Neural cell (in vitro differentiated cells): ENCODE measurements around the gene PIK3AP1. TPM values are rescaled to one million over a fixed set of nuclear protein-coding genes. Genes with fewer than 3 reads are reported as not detected.

Experiments used
- H2AFZ ChIP-seq: fragments of 200-600, 300-800 bp; sonication (generic), shearing (Covaris generic); 2 replicates; pipeline ENCODE4 v1.6.0; 2014; ENCODE audit warnings: low read depth, mild to moderate bottlenecking, antibody characterized with exemption, low read length, moderate library complexity
- H3F3A ChIP-seq: fragments of 200-600 bp; shearing (Covaris generic); 2 replicates; pipeline ENCODE4 v1.6.1; 2016; ENCODE audit warnings: mild to moderate bottlenecking, moderate library complexity, mixed read lengths, antibody characterized with exemption, low read length; ENCODE audit not compliant: insufficient read depth, poor library complexity, severe bottlenecking
- H3K27ac ChIP-seq: fragments of 200-600, 300-800 bp; sonication (generic), shearing (Covaris generic); 2 replicates; pipeline ENCODE4 v1.5.1; 2014; ENCODE audit warnings: mild to moderate bottlenecking, low read length, moderate library complexity
- H3K27me3 ChIP-seq: fragments of 300-800, 200-600 bp; sonication (generic), shearing (Covaris generic); 2 replicates; pipeline ENCODE4 v1.6.0; 2014; ENCODE audit warnings: mild to moderate bottlenecking, low read depth, low read length, moderate library complexity; ENCODE audit not compliant: insufficient read depth
- H3K36me3 ChIP-seq: fragments of 300-800, 200-600 bp; sonication (generic), shearing (Covaris generic); 2 replicates; pipeline ENCODE4 v1.5.1; 2014; ENCODE audit warnings: mild to moderate bottlenecking, antibody characterized with exemption, low read length, moderate library complexity; ENCODE audit not compliant: insufficient read depth
- H3K4me2 ChIP-seq: fragments of 300-800, 200-600 bp; sonication (generic), shearing (Covaris generic); 2 replicates; pipeline ENCODE4 v1.6.0; 2014; ENCODE audit warnings: mild to moderate bottlenecking, low read length
- H3K4me3 ChIP-seq: fragments of 300-800, 200-600 bp; sonication (generic), shearing (Covaris generic); 2 replicates; pipeline ENCODE4 v1.5.1; 2014; ENCODE audit warnings: mild to moderate bottlenecking, low read length, moderate library complexity
- H3K79me2 ChIP-seq: fragments of 200-600 bp; shearing (Covaris generic); replicated peaks from 2 replicates; pipeline ENCODE4 v1.6.0; 2014; ENCODE audit warnings: mild to moderate bottlenecking, low read length, moderate library complexity; ENCODE audit not compliant: insufficient read depth
- H3K9ac ChIP-seq: fragments of 300-800, 200-600 bp; sonication (generic), shearing (Covaris generic); 2 replicates; pipeline ENCODE4 v1.6.1; 2016; ENCODE audit warnings: mild to moderate bottlenecking, low read length, mixed read lengths
- H3K9me2 ChIP-seq: fragments of 200-600 bp; shearing (Covaris generic); 2 replicates; pipeline ENCODE4 v1.6.1; 2016; ENCODE audit warnings: mild to moderate bottlenecking, low read length, mixed read lengths; ENCODE audit not compliant: insufficient read depth
- H3K9me3 ChIP-seq: fragments of 200-600, 300-800 bp; sonication (generic), shearing (Covaris generic); 2 replicates; pipeline ENCODE4 v1.6.1; 2016; ENCODE audit warnings: mild to moderate bottlenecking, mixed run types, low read length, moderate library complexity, mixed read lengths
- H4K20me1 ChIP-seq: fragments of 200-600 bp; shearing (Covaris generic); 2 replicates; pipeline ENCODE4 v1.6.1; 2016; ENCODE audit warnings: mild to moderate bottlenecking, mixed run types; ENCODE audit not compliant: insufficient read depth
- EP300 ChIP-seq: fragments of 450-650 bp; conservative IDR thresholded peaks from 2 replicates; pipeline ENCODE4 v1.6.1; 2014; ENCODE audit warnings: antibody characterized with exemption, mild to moderate bottlenecking, moderate library complexity; ENCODE audit not compliant: poor library complexity, severe bottlenecking
- EZH2 ChIP-seq: fragments of 200-600, 300-800 bp; shearing (Covaris generic), sonication (generic); IDR thresholded peaks from 2 replicates; pipeline ENCODE4 v1.6.1; 2014; ENCODE audit warnings: antibody characterized with exemption, low read length, borderline replicate concordance, mild to moderate bottlenecking; ENCODE audit not compliant: insufficient read depth, poor library complexity, severe bottlenecking
- MXI1 ChIP-seq: fragments of 450-650 bp; conservative IDR thresholded peaks from 2 replicates; pipeline ENCODE4 v1.6.1; 2014; ENCODE audit warnings: antibody characterized with exemption, mild to moderate bottlenecking; ENCODE audit not compliant: poor library complexity, severe bottlenecking
- POLR2AphosphoS5 ChIP-seq: IDR thresholded peaks from 2 replicates; pipeline ENCODE4 v1.6.1; 2012
- RAD21 ChIP-seq: fragments of 450-650 bp; conservative IDR thresholded peaks from 2 replicates; pipeline ENCODE4 v1.6.1; 2014; ENCODE audit warnings: antibody characterized with exemption, mild to moderate bottlenecking, moderate library complexity
- SMC3 ChIP-seq: fragments of 450-650 bp; conservative IDR thresholded peaks from 2 replicates; pipeline ENCODE4 v1.6.1; 2014; ENCODE audit warnings: antibody characterized with exemption, mild to moderate bottlenecking, moderate library complexity; ENCODE audit not compliant: poor library complexity
- TAF1 ChIP-seq: IDR thresholded peaks from 2 replicates; pipeline ENCODE4 v1.6.1; 2012; ENCODE audit warnings: low read depth
- polyA plus RNA-seq: library from polyadenylated mRNA; depleted of rRNA; stranded (reverse); fragments of >200 nt; gene quantifications from 2 replicates; pipeline ENCODE4 v1.2.3, GENCODE V29; 2014
- TF ChIP-seq, protein P1 (sequence below): fragments of 450-650 bp; IDR thresholded peaks from 2 replicates; pipeline ENCODE4 v1.5.1; 2014; ENCODE audit warnings: antibody characterized with exemption, mild to moderate bottlenecking, moderate library complexity; ENCODE audit not compliant: poor library complexity, severe bottlenecking
- TF ChIP-seq, protein P2 (sequence below): IDR thresholded peaks from 2 replicates; pipeline ENCODE4 v1.6.1; 2012; ENCODE audit warnings: borderline replicate concordance

PIK3AP1 gene
- polyA plus RNA-seq, 1 donor from 2014 or later: 0.05 TPM

DNA sequence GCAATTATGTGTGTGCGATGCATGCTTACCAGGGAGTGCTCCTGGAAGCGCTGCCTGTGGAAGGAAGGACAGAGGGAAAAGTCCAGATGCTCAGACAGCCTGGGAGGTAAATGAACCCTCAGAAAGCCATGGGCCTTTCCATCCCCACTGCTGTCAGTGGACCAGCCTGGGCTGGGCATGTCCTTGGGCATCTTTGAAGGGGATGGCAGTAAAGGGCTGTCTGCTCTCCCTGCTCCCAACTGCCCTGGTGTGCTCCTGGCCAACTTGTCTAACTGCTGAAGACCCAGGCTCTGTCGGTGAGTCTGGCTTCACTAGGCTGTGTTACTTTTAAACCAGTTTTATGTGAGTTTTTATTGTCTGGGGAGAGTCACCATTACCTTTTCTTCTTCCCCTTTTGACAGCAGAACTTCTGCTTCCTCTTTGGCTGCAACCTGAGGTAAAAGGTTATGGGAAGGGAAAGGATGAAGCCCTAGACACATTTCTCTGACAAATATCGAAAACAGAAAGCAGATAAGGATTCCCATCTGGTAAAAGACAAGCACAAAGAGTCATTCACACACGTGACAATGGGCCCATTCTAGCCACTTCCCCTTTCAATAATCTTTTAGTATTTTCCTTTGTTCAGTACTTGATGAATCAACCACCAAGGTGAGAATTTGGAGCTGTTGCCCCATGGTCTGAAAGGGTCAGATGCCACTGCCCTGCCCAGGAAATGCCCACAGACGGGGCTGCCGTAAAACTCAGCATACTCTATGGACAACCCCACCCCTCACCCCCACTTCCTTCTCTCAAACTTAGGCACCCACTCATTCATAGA is 27.6 kb upstream of the PIK3AP1 start:
- Histone ChIP-seq H4K20me1 (no peaks in the 10 kb centered on the region), H3K4me3 (no peak overlapping the region), H3K79me2 (no peaks in the 10 kb centered on the region), H3K9me2 (no peaks in the 10 kb centered on the region), H3K36me3 (no peaks in the 10 kb centered on the region), H3K27me3 (no peaks in the 10 kb centered on the region), H3F3A (no peaks in the 10 kb centered on the region), H3K27ac (no peak overlapping the region), H3K4me2 (no peak overlapping the region), H3K9me3 (no peaks in the 10 kb centered on the region), H2AFZ (no peak overlapping the region), H3K9ac (no peak overlapping the region)
- TF ChIP-seq SMC3: no peak
- no peak for TF ChIP-seq MXI1
- TF ChIP-seq, protein P1, sequence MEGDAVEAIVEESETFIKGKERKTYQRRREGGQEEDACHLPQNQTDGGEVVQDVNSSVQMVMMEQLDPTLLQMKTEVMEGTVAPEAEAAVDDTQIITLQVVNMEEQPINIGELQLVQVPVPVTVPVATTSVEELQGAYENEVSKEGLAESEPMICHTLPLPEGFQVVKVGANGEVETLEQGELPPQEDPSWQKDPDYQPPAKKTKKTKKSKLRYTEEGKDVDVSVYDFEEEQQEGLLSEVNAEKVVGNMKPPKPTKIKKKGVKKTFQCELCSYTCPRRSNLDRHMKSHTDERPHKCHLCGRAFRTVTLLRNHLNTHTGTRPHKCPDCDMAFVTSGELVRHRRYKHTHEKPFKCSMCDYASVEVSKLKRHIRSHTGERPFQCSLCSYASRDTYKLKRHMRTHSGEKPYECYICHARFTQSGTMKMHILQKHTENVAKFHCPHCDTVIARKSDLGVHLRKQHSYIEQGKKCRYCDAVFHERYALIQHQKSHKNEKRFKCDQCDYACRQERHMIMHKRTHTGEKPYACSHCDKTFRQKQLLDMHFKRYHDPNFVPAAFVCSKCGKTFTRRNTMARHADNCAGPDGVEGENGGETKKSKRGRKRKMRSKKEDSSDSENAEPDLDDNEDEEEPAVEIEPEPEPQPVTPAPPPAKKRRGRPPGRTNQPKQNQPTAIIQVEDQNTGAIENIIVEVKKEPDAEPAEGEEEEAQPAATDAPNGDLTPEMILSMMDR: no peak
- TF ChIP-seq EP300: no peak
- TF ChIP-seq POLR2AphosphoS5: no peak
- no peak for TF ChIP-seq RAD21
- TF ChIP-seq EZH2: no peak
- TF ChIP-seq, protein P2, sequence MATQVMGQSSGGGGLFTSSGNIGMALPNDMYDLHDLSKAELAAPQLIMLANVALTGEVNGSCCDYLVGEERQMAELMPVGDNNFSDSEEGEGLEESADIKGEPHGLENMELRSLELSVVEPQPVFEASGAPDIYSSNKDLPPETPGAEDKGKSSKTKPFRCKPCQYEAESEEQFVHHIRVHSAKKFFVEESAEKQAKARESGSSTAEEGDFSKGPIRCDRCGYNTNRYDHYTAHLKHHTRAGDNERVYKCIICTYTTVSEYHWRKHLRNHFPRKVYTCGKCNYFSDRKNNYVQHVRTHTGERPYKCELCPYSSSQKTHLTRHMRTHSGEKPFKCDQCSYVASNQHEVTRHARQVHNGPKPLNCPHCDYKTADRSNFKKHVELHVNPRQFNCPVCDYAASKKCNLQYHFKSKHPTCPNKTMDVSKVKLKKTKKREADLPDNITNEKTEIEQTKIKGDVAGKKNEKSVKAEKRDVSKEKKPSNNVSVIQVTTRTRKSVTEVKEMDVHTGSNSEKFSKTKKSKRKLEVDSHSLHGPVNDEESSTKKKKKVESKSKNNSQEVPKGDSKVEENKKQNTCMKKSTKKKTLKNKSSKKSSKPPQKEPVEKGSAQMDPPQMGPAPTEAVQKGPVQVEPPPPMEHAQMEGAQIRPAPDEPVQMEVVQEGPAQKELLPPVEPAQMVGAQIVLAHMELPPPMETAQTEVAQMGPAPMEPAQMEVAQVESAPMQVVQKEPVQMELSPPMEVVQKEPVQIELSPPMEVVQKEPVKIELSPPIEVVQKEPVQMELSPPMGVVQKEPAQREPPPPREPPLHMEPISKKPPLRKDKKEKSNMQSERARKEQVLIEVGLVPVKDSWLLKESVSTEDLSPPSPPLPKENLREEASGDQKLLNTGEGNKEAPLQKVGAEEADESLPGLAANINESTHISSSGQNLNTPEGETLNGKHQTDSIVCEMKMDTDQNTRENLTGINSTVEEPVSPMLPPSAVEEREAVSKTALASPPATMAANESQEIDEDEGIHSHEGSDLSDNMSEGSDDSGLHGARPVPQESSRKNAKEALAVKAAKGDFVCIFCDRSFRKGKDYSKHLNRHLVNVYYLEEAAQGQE: no peak
- TF ChIP-seq TAF1: no peak

DNA sequence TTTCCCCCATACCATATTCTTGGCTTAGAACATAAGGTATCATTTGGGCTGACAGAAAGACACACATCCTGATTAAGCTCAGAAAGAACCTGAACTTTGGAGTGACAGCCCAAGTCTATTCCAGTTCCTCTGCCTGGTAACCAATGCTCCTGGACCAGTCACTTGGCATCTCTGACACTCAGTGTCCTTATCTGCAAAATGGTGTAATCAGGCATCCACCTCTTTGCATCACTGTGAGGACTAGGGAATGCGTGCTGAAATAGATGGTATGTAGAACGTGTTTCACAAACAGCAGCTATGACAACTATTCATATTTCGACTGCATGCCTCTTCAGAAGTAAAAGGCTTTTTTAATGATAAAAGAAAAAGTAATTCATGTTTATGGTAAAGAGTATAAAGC is 26.2 kb upstream of the PIK3AP1 start:
- Histone ChIP-seq H3K9ac (no peak overlapping the region), H3K27ac (no peak overlapping the region), H3K4me2 (no peak overlapping the region), H3K4me3 (no peak overlapping the region), H4K20me1 (no peaks in the 10 kb centered on the region), H3K79me2 (no peaks in the 10 kb centered on the region), H3K9me3 (no peaks in the 10 kb centered on the region), H2AFZ (no peak overlapping the region), H3K27me3 (no peaks in the 10 kb centered on the region), H3K9me2 (no peaks in the 10 kb centered on the region), H3F3A (no peaks in the 10 kb centered on the region), H3K36me3 (no peaks in the 10 kb centered on the region)
- TF ChIP-seq SMC3: no peak
